K562 (cell line): ENCODE measurements around the gene PPP1R13B. TPM values are rescaled to one million over a fixed set of nuclear protein-coding genes. Genes with fewer than 3 reads are reported as not detected.

Experiments used
- ATAC-seq: fragments of 200-7000 bp; cut with Tn5 transposase; 3 replicates; pipeline ENCODE4 v1.9.1; 2020; ENCODE audit warnings: moderate library complexity
- BruUV-seq: library from RNA; stranded (reverse); fragments of 400-500 nt; replicated peaks from 2 replicates; lab custom pipeline; 2021; lab: Mats Ljungman, UMichigan
- CTCF ChIA-PET: fragments of 300-600 bp; formaldehyde crosslinking; extraction: SDS; loops from one replicate; lab custom pipeline; 2021; ENCODE audit warnings: low intra/inter-chr PET ratio; lab: Yijun Ruan, JAX
- POLR2A ChIA-PET: fragments of 300-600, 350-650 bp; sonication (Branson Sonifier 250); formaldehyde crosslinking; extraction: SDS; loops from one replicate; lab custom pipeline; 2021; ENCODE audit warnings: antibody characterized with exemption, inconsistent platforms; lab: Yijun Ruan, JAX
- DNase-seq, 4 experiments: peaks; one replicate each; pipeline versions ENCODE4 v3.0.0 to v3.0.0-alpha.2; 2011 to 2018; ENCODE audit warnings: low spot score in 3 of 4, mixed read lengths in 3 of 4; ENCODE audit errors: extremely low read depth in 1 of 4
- FAIRE-seq: peaks from 2 replicates; lab custom pipeline; 2011; peaks lifted over from hg19 to GRCh38; lab: Jason Lieb, UNC
- H2AFZ ChIP-seq: 2 replicates; pipeline ENCODE4 v1.6.0; 2011; ENCODE audit warnings: low read depth, low read length, control low read depth, inconsistent platforms
- H3K27ac ChIP-seq: fragments of 200-600 bp; 3 replicates; pipeline ENCODE4 v1.8.0; 2011; ENCODE audit warnings: low read depth, mild to moderate bottlenecking, control low read depth, inconsistent platforms, low read length, moderate library complexity, mixed read lengths; ENCODE audit errors: extremely low read depth
- H3K27me3 ChIP-seq, 2 experiments: fragments of 300-600 bp in 1 of 2; 2 replicates in 1 of 2; 3 replicates in 1 of 2; pipeline versions ENCODE4 v1.6.0 to v1.8.0; 2011; ENCODE audit warnings: inconsistent platforms in 2 of 2, low read length in 2 of 2, mild to moderate bottlenecking in 1 of 2, mixed read lengths in 1 of 2, moderate library complexity in 1 of 2; ENCODE audit not compliant: control insufficient read depth in 2 of 2, insufficient read depth in 2 of 2
- H3K36me3 ChIP-seq: fragments of 300-600 bp; 3 replicates; pipeline ENCODE4 v1.8.0; 2011; ENCODE audit warnings: mild to moderate bottlenecking, low read length, inconsistent platforms; ENCODE audit not compliant: control insufficient read depth, insufficient read depth
- H3K4me1 ChIP-seq, 2 experiments: fragments of 200-600 bp in 1 of 2; replicated peaks in 1 of 2; 2 replicates in 1 of 2; 3 replicates in 1 of 2; pipeline versions ENCODE4 v1.5.1 to v1.8.0; 2011; ENCODE audit warnings: inconsistent platforms in 2 of 2, low read length in 2 of 2, mild to moderate bottlenecking in 1 of 2, mixed read lengths in 1 of 2, moderate library complexity in 1 of 2; ENCODE audit not compliant: control insufficient read depth in 2 of 2, insufficient read depth in 2 of 2
- H3K4me2 ChIP-seq: 2 replicates; pipeline ENCODE4 v1.6.1; 2011; ENCODE audit warnings: low read length, control low read depth, inconsistent platforms, mixed read lengths; ENCODE audit not compliant: insufficient read depth
- H3K4me3 ChIP-seq: fragments of 200-600 bp; sonication (generic), shearing (Covaris generic); 2 replicates; pipeline ENCODE4 v1.5.1; 2016; ENCODE audit warnings: control low read depth, inconsistent platforms
- H3K79me2 ChIP-seq: fragments of 200-600 bp; 3 replicates; pipeline ENCODE4 v1.8.0; 2011; ENCODE audit warnings: low read length, inconsistent platforms; ENCODE audit not compliant: control insufficient read depth, insufficient read depth
- H3K9ac ChIP-seq, 2 experiments: 2 replicates each; pipeline versions ENCODE4 v1.6.0 to v1.6.1; 2011; ENCODE audit warnings: low read depth in 2 of 2, low read length in 2 of 2, control low read depth in 1 of 2, inconsistent platforms in 1 of 2, mild to moderate bottlenecking in 1 of 2, mixed read lengths in 1 of 2; ENCODE audit not compliant: insufficient read depth in 1 of 2
- H3K9me1 ChIP-seq: one replicate; pipeline ENCODE4 v1.6.0; 2011; ENCODE audit warnings: inconsistent platforms, mild to moderate bottlenecking, low read length, moderate library complexity; ENCODE audit not compliant: control insufficient read depth, insufficient read depth
- H3K9me3 ChIP-seq: replicated peaks from 2 replicates; pipeline ENCODE4 v1.5.1; 2011; ENCODE audit warnings: low read depth, low read length, inconsistent platforms; ENCODE audit not compliant: control insufficient read depth, insufficient read depth
- H4K20me1 ChIP-seq: replicated peaks from 2 replicates; pipeline ENCODE4 v1.6.1; 2011; ENCODE audit warnings: low read length, inconsistent platforms, mixed read lengths; ENCODE audit not compliant: control insufficient read depth, insufficient read depth
- CCAR2 ChIP-seq: fragments of 200-400 bp; formaldehyde crosslinking; IDR thresholded peaks from 2 replicates; pipeline ENCODE4 v1.6.1; 2017; ENCODE audit warnings: mild to moderate bottlenecking, low read depth, low read length
- FOSL1 ChIP-seq: fragments of 200-800 bp; sonication (Bioruptor generic); conservative IDR thresholded peaks from 2 replicates; pipeline ENCODE4 v1.6.1; 2016; ENCODE audit warnings: missing genetic modification characterization, missing compliant biosample characterization
- FOXP4 ChIP-seq: sonication (generic); formaldehyde crosslinking; IDR thresholded peaks from 2 replicates; pipeline ENCODE4 v1.8.0; 2022; ENCODE audit warnings: mild to moderate bottlenecking, missing genetic modification reagents, borderline replicate concordance
- ILF3 ChIP-seq: fragments of 450-650 bp; IDR thresholded peaks from 2 replicates; pipeline ENCODE4 v1.6.1; 2018; ENCODE audit warnings: antibody characterized with exemption, mild to moderate bottlenecking, moderate library complexity, borderline replicate concordance
- POLR2A ChIP-seq: fragments of 450-650 bp; conservative IDR thresholded peaks from 2 replicates; pipeline ENCODE4 v1.6.1; 2016
- TARDBP ChIP-seq: fragments of 450-650 bp; IDR thresholded peaks from 2 replicates; pipeline ENCODE4 v1.6.1; 2016
- ZNF324 ChIP-seq: fragments of 250-450 bp; sonication (Bioruptor Pico); IDR thresholded peaks from 2 replicates; pipeline ENCODE4 v1.4.0; 2020; ENCODE audit warnings: mild to moderate bottlenecking
- WGBS: fragments of 100-300 bp; shearing (Covaris generic); methylation state at CpG from one replicate; pipeline ENCODE4 v1.1.6; 2016; ENCODE audit warnings: low coverage, mixed read lengths; ENCODE audit not compliant: insufficient coverage; ENCODE audit errors: missing lambda C conversion rate; 5-methylcytosine and 5-hydroxymethylcytosine counted together
- in situ Hi-C: fragments of 300-500 bp; cut with MboI; formaldehyde crosslinking; loops from 4 replicates; pipeline ENCODE4 v1.15.0; 2018; ENCODE audit warnings: inconsistent platforms, mixed read lengths
- intact Hi-C: fragments of 100-400 bp; cut with micrococcal nuclease; formaldehyde crosslinking; loops from 2 replicates; pipeline ENCODE4 v1.14.2; 2022
- polyA plus RNA-seq, 8 experiments: library from polyadenylated mRNA; depleted of rRNA in 4 of 8; stranded (reverse) in 5 of 8; unstranded in 3 of 8; fragments of >200 nt; fragmentation: Nextera tagmentation in 2 of 8; fragmentation: Illumina TruSeq in 1 of 8; extraction: Ambion mirVana in 2 of 8; extraction: Trizol in 1 of 8; gene quantifications; 2 replicates each; pipeline versions ENCODE4 v1.2.1 to v1.2.3, GENCODE V29; 2011 to 2014; ENCODE audit warnings: inconsistent platforms in 1 of 8, missing spikeins in 1 of 8
- total RNA-seq, 7 experiments: library from RNA; depleted of rRNA in 6 of 7; stranded (reverse); fragments of >200 nt in 6 of 7; fragmentation: Illumina TruSeq in 2 of 7; extraction: Trizol in 2 of 7; gene quantifications; 2 replicates each; pipeline versions ENCODE4 v1.2.1 to v1.2.3, GENCODE V29; 2011 to 2021; ENCODE audit warnings: low replicate concordance in 1 of 7

The PPP1R13B gene
- total and polyA plus RNA-seq, 9 of the 15 experiments (the other 6 are each of a cell fraction or from before 2014, with no cell fraction given) = 0.03 to 1.7 (median 0.15) TPM

- CTCF ChIA-PET = no interaction called here
- no TSS peak for BruUV-seq
- Histone ChIP-seq H3K4me1 (no peaks in the 10 kb centered on the region; a peak in 2 of 5 replicates), H3K4me2 (no peak overlapping the region), H3K9me1 (no peaks in the 10 kb centered on the region), H3K36me3 (no peaks in the 10 kb centered on the region), H3K4me3 (no peak overlapping the region), H3K79me2 (no peaks in the 10 kb centered on the region), H2AFZ (no peak overlapping the region), H3K27ac (no peak overlapping the region), H3K27me3 (peaks cover 0 to 13% of the 10 kb centered on the region in 2 experiments; a peak in 2 of 5 replicates)
- intact Hi-C loops = no loop called here
- POLR2A ChIA-PET = interaction anchor here (1.2 kb wide), 1 partner anchor 19 kb away, joined by 3 read pairs; no protein-coding TSS in a partner anchor
- no peak for ATAC-seq
- TF ChIP-seq TARDBP = no peak
- no peak for TF ChIP-seq ILF3
- TF ChIP-seq POLR2A = no peak
- no peak for TF ChIP-seq ZNF324 (CRISPR knock-in tag)
- TF ChIP-seq CCAR2 = no peak
- no peak for TF ChIP-seq FOSL1 (tag)
- TF ChIP-seq FOXP4 (CRISPR knock-in tag) = no peak
- TF ChIP-seq, all 486 proteins: peak for 0
- 17% methylated on average over 8 of the region's 9 CpGs for WGBS
- H3K9ac ChIP-seq = no peak overlapping the region
- FAIRE-seq (no peak), DNase-seq (no peak)
- no peaks in the 10 kb centered on the region for H4K20me1 ChIP-seq
- no peaks in the 10 kb centered on the region for H3K9me3 ChIP-seq
- in situ Hi-C loops = no loop called here
Measured at GRCh38 chr14:103753774-103754173, 93.6 kb downstream of the PPP1R13B start.
